22Rv1 (cell line): ENCODE data around the gene CDK12.

ENCODE experiments used
- ZFX ChIP-seq: fragments of 450-650 bp; IDR thresholded peaks from 2 replicates; pipeline ENCODE4 v1.6.1; 2017; ENCODE audit warnings: antibody characterized with exemption, borderline replicate concordance
- TF ChIP-seq, protein P1 (sequence below): fragments of 450-650 bp; IDR thresholded peaks from 2 replicates; pipeline ENCODE4 v1.5.1; 2017; ENCODE audit warnings: mild to moderate bottlenecking

GRCh38 chr17:39540611-39541010, 79.3 kb downstream of the CDK12 start:
- TF ChIP-seq, protein P1, sequence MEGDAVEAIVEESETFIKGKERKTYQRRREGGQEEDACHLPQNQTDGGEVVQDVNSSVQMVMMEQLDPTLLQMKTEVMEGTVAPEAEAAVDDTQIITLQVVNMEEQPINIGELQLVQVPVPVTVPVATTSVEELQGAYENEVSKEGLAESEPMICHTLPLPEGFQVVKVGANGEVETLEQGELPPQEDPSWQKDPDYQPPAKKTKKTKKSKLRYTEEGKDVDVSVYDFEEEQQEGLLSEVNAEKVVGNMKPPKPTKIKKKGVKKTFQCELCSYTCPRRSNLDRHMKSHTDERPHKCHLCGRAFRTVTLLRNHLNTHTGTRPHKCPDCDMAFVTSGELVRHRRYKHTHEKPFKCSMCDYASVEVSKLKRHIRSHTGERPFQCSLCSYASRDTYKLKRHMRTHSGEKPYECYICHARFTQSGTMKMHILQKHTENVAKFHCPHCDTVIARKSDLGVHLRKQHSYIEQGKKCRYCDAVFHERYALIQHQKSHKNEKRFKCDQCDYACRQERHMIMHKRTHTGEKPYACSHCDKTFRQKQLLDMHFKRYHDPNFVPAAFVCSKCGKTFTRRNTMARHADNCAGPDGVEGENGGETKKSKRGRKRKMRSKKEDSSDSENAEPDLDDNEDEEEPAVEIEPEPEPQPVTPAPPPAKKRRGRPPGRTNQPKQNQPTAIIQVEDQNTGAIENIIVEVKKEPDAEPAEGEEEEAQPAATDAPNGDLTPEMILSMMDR, result no peak
- no peak for TF ChIP-seq ZFX
